Fibroblast of pulmonary artery (primary cell): ENCODE measurements around the gene TFF1.

ENCODE experiments used
- DNase-seq: peaks from one replicate; pipeline ENCODE4 v3.0.0-alpha.2; 2010; ENCODE audit warnings: low read depth
- H3K4me3 ChIP-seq: replicated peaks from 2 replicates; pipeline ENCODE4 v1.5.1; 2011; ENCODE audit warnings: low read depth, mild to moderate bottlenecking, control low read depth, low read length, moderate library complexity
- CTCF ChIP-seq: IDR thresholded peaks from 2 replicates; pipeline ENCODE4 v1.5.1; 2011; ENCODE audit warnings: mild to moderate bottlenecking, control low read depth, low read length, inconsistent platforms; ENCODE audit errors: missing control alignments

Gene TFF1

DNA sequence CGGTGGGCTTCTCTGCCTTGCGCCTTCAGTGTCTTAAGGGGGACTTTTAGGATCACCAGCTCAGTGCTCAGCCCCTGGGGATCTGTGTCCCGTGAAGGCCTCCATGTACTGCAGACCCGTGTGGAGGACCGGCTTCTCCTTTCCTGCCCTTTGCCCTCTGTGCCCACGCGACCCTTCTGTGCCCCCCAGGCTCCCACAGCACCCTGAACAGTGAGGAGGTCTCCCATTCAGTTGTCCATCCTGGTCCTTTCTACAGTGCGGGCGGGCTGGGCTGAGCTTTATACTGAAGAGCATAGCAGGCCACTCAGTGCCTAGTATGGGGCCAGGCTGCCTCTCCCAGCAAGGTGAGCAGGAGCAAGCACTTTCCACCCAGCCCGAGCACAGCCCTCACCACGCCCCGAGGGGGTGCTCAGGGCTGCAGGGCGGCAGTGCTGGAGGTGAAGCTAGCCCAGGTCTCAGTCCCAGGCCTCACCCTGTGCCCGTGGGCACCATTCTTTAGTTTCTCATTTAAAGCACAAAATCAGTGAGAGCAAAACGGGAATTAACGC is 7.6 kb upstream of the TFF1 start:
- TF ChIP-seq CTCF, result no peak
- no peak overlapping the region for H3K4me3 ChIP-seq
- DNase-seq, result no peak

- no peak overlapping the region for H3K4me3 ChIP-seq
- no peak for TF ChIP-seq CTCF
- DNase-seq, result no peak
Observed at GRCh38 chr21:42373196-42373907, 7.0 kb upstream of the TFF1 start.

DNA sequence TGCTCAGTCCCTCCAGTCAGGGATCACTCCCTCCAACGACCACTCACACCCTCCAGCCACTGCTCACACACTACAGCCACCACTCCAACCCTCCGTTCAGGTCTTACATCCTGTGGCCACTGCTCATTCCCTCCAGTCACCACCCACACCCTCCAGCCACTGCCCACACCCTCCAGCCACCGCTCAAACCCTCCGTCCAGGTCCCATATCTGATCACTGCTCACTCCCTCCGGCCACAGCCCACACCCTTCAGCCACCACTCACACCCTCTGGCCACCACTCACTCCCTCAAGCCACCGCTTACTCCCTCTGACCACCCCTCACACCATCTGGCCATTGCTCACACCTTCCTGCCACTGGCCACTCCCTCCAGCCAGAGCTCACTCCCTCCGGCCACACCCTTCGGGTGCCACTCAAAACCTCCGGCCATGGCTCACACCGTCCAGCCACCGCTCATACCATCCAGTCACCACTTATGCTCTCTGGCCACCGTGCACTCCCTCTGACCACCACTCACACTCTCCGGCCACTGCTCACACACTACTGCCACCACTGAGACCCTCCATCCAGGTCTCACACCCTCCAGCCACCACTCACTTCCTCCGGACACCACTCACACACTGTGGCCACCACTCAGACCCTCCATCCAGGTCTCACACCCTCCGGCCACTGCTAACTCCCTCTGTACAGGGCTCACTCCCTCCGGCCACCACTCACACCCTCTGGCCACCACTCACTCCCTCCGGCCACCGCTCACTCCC is 4.7 kb upstream of the TFF1 start:
- DNase-seq, result no peak
- no peak for TF ChIP-seq CTCF
- no peak overlapping the region for H3K4me3 ChIP-seq

DNA sequence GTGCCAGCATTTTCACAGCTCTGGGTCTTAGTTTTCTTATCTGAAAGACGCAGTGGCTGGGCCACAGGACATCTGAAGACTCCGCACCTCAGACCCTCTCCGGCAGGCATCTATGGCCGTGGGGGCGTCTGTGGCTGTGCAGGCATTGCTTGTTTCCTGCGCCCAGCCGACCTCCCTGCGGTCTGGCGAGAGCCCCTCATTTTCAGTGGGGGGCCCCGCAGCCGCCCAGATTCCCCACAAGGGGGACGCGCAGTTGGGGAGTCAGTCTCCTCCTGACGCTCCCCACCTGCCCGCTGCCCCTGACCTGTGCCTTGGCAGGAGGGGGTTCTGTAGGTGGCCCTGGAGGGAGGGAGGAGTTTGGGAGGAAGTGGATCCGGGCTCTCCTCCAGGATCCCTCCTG is 3.5 kb upstream of the TFF1 start:
- TF ChIP-seq CTCF, result no peak
- H3K4me3 ChIP-seq, result no peak overlapping the region
- no peak for DNase-seq

DNA sequence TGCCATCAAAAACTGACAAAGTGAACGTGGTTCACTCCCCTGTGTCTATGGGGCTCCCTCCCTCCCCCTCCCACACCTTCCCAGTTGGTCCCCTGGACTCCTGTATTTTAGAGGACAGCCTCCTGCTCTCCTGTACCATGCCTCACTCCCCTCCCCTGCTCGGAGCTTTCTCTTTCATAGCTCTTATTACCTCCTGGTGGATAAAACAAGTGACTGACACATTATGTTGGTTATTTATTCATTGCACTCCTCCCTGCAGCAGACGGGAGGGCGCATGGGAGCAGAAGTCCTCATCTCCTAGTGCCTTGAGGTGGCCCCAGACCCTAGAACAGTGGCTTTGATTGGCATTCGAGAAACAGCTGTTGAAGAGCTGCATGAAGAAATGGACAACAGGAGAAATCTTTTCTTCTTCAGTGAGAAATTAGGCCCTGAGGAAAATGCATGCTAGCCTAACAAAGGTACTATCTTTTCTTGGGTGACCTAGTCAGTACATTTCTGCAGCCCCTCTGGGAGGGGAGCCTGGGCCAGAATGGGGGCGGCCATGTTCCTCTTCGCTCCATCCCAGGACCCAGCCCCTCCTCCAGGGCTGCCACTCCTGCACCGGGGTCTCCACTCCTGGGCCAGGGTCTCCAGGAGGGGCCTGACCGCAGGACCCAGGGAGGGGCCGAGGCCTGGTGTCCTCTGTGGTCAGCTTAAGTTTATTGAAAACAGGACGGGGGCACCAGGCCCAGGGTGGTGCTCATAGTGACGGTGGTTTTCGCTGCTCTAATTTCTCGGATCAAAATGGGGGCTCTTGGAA is 1.2 kb upstream of the TFF1 start:
- H3K4me3 ChIP-seq, result no peak overlapping the region
- DNase-seq, result no peak
- TF ChIP-seq CTCF, result no peak

DNA sequence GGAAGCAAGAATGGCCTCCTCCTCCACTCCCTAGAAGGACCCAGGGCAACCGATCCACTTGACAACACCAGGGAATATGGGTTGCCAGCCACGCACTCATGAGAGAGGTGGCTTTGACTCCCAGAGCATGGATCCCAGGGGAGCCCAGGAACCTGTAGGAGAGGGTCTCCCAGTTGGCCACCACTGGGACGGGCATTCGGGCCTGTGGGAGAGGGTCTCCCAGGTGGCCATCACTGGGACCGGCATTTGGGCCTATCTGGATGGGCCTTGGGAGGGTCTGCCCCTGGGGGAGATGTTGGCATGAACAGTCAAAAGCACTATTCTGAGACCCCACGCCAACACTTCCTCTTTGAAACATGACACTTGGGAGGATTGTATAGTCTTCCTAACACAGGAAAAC is 565 bp downstream of the TFF1 start:
- no peak for TF ChIP-seq CTCF
- H3K4me3 ChIP-seq, result no peak overlapping the region
- no peak for DNase-seq
